Fibroblast of gingiva (primary cell): ENCODE measurements around the gene ELAVL1.
"Not testable (repeated sequence)": the region's sequence is repeated elsewhere in the genome, so short reads cannot be mapped to it uniquely, and the experiment has no call there.

Source experiments
- DNase-seq: peaks from one replicate; pipeline ENCODE4 v3.0.0-alpha.2; 2011; ENCODE audit warnings: low read depth

ELAVL1 gene

GRCh38 chr19:8005534-8006256 is at the start of gene ELAVL1:
ELAVL1 (minus strand) TSS chr19:8005641; CDS start chr19:7991815, 13,826 bp downstream.
- peak; percentile 89 for DNase-seq

GRCh38 chr19:8054169-8054568 is 48.7 kb upstream of the ELAVL1 start:
- DNase-seq = no peak

- no peak for DNase-seq
These were observed 47.0 kb upstream of the ELAVL1 start, which contains the start of gene CCL25 for GRCh38 chr19:8052464-8052859. CCL25 (plus strand) TSS chr19:8052760; CDS start chr19:8053050, 290 bp downstream.

- peak; percentile 30 for DNase-seq
These were observed 45.0 kb upstream of the ELAVL1 start for GRCh38 chr19:8050274-8051096.

GRCh38 chr19:8046569-8047165 is 41.2 kb upstream of the ELAVL1 start:
- DNase-seq = no peak

GRCh38 chr19:8045872-8046568 is 40.6 kb upstream of the ELAVL1 start:
- no peak for DNase-seq

- no peak for DNase-seq
These were observed 38.6 kb upstream of the ELAVL1 start for GRCh38 chr19:8044018-8044417.

- no peak for DNase-seq
These were observed 37.5 kb upstream of the ELAVL1 start for GRCh38 chr19:8042900-8043299.

- DNase-seq = no peak
These were observed 36.1 kb upstream of the ELAVL1 start for GRCh38 chr19:8041531-8041931.

GRCh38 chr19:8039231-8039630 is 33.8 kb upstream of the ELAVL1 start:
- DNase-seq = no peak

- no peak for DNase-seq
These were observed 33.4 kb upstream of the ELAVL1 start for GRCh38 chr19:8038815-8039214.

GRCh38 chr19:8036434-8037099 is 31.1 kb upstream of the ELAVL1 start:
- DNase-seq = no peak

- no peak for DNase-seq
These were observed 28.7 kb upstream of the ELAVL1 start for GRCh38 chr19:8034178-8034525.

GRCh38 chr19:8033287-8034177 is 28.1 kb upstream of the ELAVL1 start:
- not testable (repeated sequence) for DNase-seq

GRCh38 chr19:8030960-8031359 is 25.5 kb upstream of the ELAVL1 start:
- no peak for DNase-seq

- DNase-seq = no peak
These were observed 23.6 kb upstream of the ELAVL1 start for GRCh38 chr19:8028951-8029491.

- no peak for DNase-seq
These were observed 19.9 kb upstream of the ELAVL1 start for GRCh38 chr19:8025316-8025715.

GRCh38 chr19:8024256-8024655 is 18.8 kb upstream of the ELAVL1 start:
- not testable (repeated sequence) for DNase-seq

- DNase-seq = peak; percentile 47
These were observed 17.9 kb upstream of the ELAVL1 start for GRCh38 chr19:8023371-8023770.

- DNase-seq = no peak
These were observed 16.8 kb upstream of the ELAVL1 start for GRCh38 chr19:8022275-8022674.
